Measurements from ENCODE around the gene USP25.

USP25 gene

GRCh38 chr21:15692711-15693110 is 37.1 kb upstream of the USP25 start:
- no peak for TF ChIP-seq CTCF (IDR thresholded peaks at IDR 0.05; ENCODE audit: low read depth, low read length)
- H3K4me3 ChIP-seq (ENCODE audit: low read depth, low read length): no peak overlapping the region

GRCh38 chr21:15695241-15695640 is 34.5 kb upstream of the USP25 start:
- no peak for TF ChIP-seq CTCF (IDR thresholded peaks at IDR 0.05; ENCODE audit: low read depth, low read length)
- no peak overlapping the region for H3K4me3 ChIP-seq (ENCODE audit: low read depth, low read length)

- H3K4me3 ChIP-seq (ENCODE audit: low read depth, low read length): no peak overlapping the region
- TF ChIP-seq CTCF (IDR thresholded peaks at IDR 0.05; ENCODE audit: low read depth, low read length): no peak
Measured at GRCh38 chr21:15701830-15702229, 28.0 kb upstream of the USP25 start.

- no peak overlapping the region for H3K4me3 ChIP-seq (ENCODE audit: low read depth, low read length)
- no peak for TF ChIP-seq CTCF (IDR thresholded peaks at IDR 0.05; ENCODE audit: low read depth, low read length)
Measured at GRCh38 chr21:15703932-15704331, 25.9 kb upstream of the USP25 start.

GRCh38 chr21:15706696-15707095 is 23.1 kb upstream of the USP25 start:
- H3K4me3 ChIP-seq (ENCODE audit: low read depth, low read length): no peak overlapping the region
- no peak for TF ChIP-seq CTCF (IDR thresholded peaks at IDR 0.05; ENCODE audit: low read depth, low read length)

- TF ChIP-seq CTCF (IDR thresholded peaks at IDR 0.05; ENCODE audit: low read depth, low read length): no peak
- H3K4me3 ChIP-seq (ENCODE audit: low read depth, low read length): no peak overlapping the region
Measured at GRCh38 chr21:15713412-15713811, 16.4 kb upstream of the USP25 start.

- H3K4me3 ChIP-seq (ENCODE audit: low read depth, low read length): no peak overlapping the region
- no peak for TF ChIP-seq CTCF (IDR thresholded peaks at IDR 0.05; ENCODE audit: low read depth, low read length)
Measured at GRCh38 chr21:15718711-15719110, 11.1 kb upstream of the USP25 start.

Data from WI38 (cell line).